Adrenal gland (tissue), 12 donors: Measurements from ENCODE around the gene USP7. TPM values are rescaled to one million over a fixed set of nuclear protein-coding genes. Genes with fewer than 3 reads are reported as not detected.
A peak's percentile ranks its signal among the peaks of the same experiment; 100 is the strongest.

Source experiments
- DNase-seq, 7 donors: peaks; one replicate each; pipeline ENCODE4 v3.0.0-alpha.2; 2019 to 2020
- H3K27ac ChIP-seq, 5 donors: fragments of 200-600 bp; sonication (generic) in 4 of 5; 1 replicate in 3 of 5; 2 replicates in 2 of 5; pipeline versions ENCODE4 v1.5.1 to v1.8.0; 2016 to 2020; ENCODE audit warnings: mild to moderate bottlenecking in 1 of 5
- H3K27me3 ChIP-seq: fragments of 200-600 bp; 2 replicates; pipeline ENCODE4 v1.8.0; 2021
- H3K36me3 ChIP-seq, 2 donors: fragments of 200-600 bp; replicated peaks in 1 of 2; 1 replicate in 1 of 2; 2 replicates in 1 of 2; pipeline versions ENCODE4 v1.5.1 to v1.8.0; 2018 to 2022
- H3K4me1 ChIP-seq, 2 donors: fragments of 200-600 bp; replicated peaks in 1 of 2; 1 replicate in 1 of 2; 2 replicates in 1 of 2; pipeline versions ENCODE4 v1.5.1 to v1.8.0; 2018 to 2021
- H3K4me3 ChIP-seq, 4 donors: fragments of 200-600 bp; sonication (generic) in 3 of 4; one replicate each; pipeline ENCODE4 v1.5.1; 2016 to 2018
- H3K9me3 ChIP-seq, 3 donors: fragments of 200-600 bp; sonication (generic) in 1 of 3; replicated peaks in 1 of 3; 1 replicate in 2 of 3; 2 replicates in 1 of 3; pipeline versions ENCODE4 v1.5.1 to v1.8.0; 2016 to 2021
- CTCF ChIP-seq, 6 experiments: fragments of 450-650 bp in 4 of 6; fragments of 200-600 bp in 2 of 6; sonication (generic) in 1 of 6; IDR thresholded peaks; 1 replicate in 5 of 6; 2 replicates in 1 of 6; pipeline versions ENCODE4 v1.5.1 to v1.8.0; 2016 to 2021; ENCODE audit warnings: antibody characterized with exemption in 6 of 6, mild to moderate bottlenecking in 2 of 6, moderate library complexity in 1 of 6
- POLR2A ChIP-seq, 2 donors: fragments of 450-650 bp; IDR thresholded peaks; one replicate each; pipeline ENCODE4 v1.6.1; 2017; ENCODE audit warnings: antibody characterized with exemption in 2 of 2, mild to moderate bottlenecking in 2 of 2, moderate library complexity in 1 of 2
- WGBS, 4 donors: extraction: QIAGEN DNeasy Blood & Tissue Kit in 2 of 4; methylation state at CpG; one replicate each; pipeline versions ENCODE4 v1.1.5 to v1.1.7; 2013 to 2017; 5-methylcytosine and 5-hydroxymethylcytosine counted together
- intact Hi-C, 2 donors: fragments of 100-400 bp; cut with DNase I; formaldehyde crosslinking; loops; one replicate each; pipeline versions ENCODE4 v1.14.1 to v1.15.0; 2022 to 2023
- polyA plus RNA-seq, 3 donors: library from polyadenylated mRNA; stranded (reverse); fragments of 200-250 nt in 2 of 3; fragments of 350-450 nt in 1 of 3; fragmentation: Illumina TruSeq in 1 of 3; extraction: RNeasy Lipid Tissue Mini Kit (QIAGEN cat#74804) in 1 of 3; gene quantifications; one replicate each; pipeline ENCODE4 v1.2.3, GENCODE V29; 2013 to 2014
- total RNA-seq, 9 donors: library from RNA; depleted of rRNA in 4 of 9; stranded (reverse); fragments of >200 nt in 4 of 9; fragments of 120-200 nt in 1 of 9; fragmentation: NEBNext Ultra II Directional in 1 of 9; extraction: Animal tissue kit (Norgen Biotek cat#: 25700) in 1 of 9; gene quantifications; one replicate each; pipeline versions ENCODE4 v1.1.0 to v1.2.4, GENCODE V29; 2013 to 2023
- donor health status: healthy with polysubstance abuse.
- donor health status: Bipolar disorder and iron deficiency.
- donor health status: DM: yes; HTN: yes; CAD: no.
- donor health status: DM: no; HTN: no; CAD: no.
- donor health status: DM: no; HTN: no; CAD: no.
- donor health status: DM: yes; HTN: yes; CAD: no.

Gene USP7
- total and polyA plus RNA-seq, 12 donors, result 23.7 to 121 (median 68.2) TPM

- H3K36me3 ChIP-seq, result peaks cover 0 to 10% of the 10 kb centered on the region in 2 donors
- H3K4me1 ChIP-seq, result peaks cover 7 to 27% of the 10 kb centered on the region in 2 donors
- 66 to 75% (median 70%) methylated on average over 18 to 19 of the region's 19 CpGs for WGBS, 4 donors
- no peak for DNase-seq
- H3K4me3 ChIP-seq, result no peak overlapping the region
- no peaks in the 10 kb centered on the region for H3K27me3 ChIP-seq
- TF ChIP-seq CTCF (IDR thresholded peaks at IDR 0.05) (no peak), POLR2A (IDR thresholded peaks at IDR 0.05) (no peak)
- H3K27ac ChIP-seq, result no peak overlapping the region
- intact Hi-C loops, result loop anchor here in 1 of 2 donors (10.0 kb wide), 1 partner anchor 232 kb away; no protein-coding TSS in a partner anchor
- H3K9me3 ChIP-seq, result no peaks in the 10 kb centered on the region
Measured at GRCh38 chr16:8886593-8887430, 76.9 kb downstream of the USP7 start.

GRCh38 chr16:8885674-8886592 is 77.8 kb downstream of the USP7 start:
- H3K27ac ChIP-seq, result peak overlapping the region in 1 of 5 donors; percentile 3
- H3K36me3 ChIP-seq, result peaks cover 0 to 1% of the 10 kb centered on the region in 2 donors
- no peak overlapping the region for H3K4me3 ChIP-seq
- H3K9me3 ChIP-seq, result no peaks in the 10 kb centered on the region
- intact Hi-C loops, result loop anchor here in 1 of 2 donors (10.0 kb wide), 1 partner anchor 231 kb away; no protein-coding TSS in a partner anchor
- TF ChIP-seq POLR2A (IDR thresholded peaks at IDR 0.05), result no peak
- no peak for TF ChIP-seq CTCF (IDR thresholded peaks at IDR 0.05)
- H3K4me1 ChIP-seq, result peaks cover 7 to 21% of the 10 kb centered on the region in 2 donors
- H3K27me3 ChIP-seq, result no peaks in the 10 kb centered on the region
- peak in 4 of 7 donors; percentile 45 to 55 (median 48) for DNase-seq
- 16 to 38% (median 22%) methylated on average over 4 to 20 of the region's 20 CpGs for WGBS, 4 donors

DNA sequence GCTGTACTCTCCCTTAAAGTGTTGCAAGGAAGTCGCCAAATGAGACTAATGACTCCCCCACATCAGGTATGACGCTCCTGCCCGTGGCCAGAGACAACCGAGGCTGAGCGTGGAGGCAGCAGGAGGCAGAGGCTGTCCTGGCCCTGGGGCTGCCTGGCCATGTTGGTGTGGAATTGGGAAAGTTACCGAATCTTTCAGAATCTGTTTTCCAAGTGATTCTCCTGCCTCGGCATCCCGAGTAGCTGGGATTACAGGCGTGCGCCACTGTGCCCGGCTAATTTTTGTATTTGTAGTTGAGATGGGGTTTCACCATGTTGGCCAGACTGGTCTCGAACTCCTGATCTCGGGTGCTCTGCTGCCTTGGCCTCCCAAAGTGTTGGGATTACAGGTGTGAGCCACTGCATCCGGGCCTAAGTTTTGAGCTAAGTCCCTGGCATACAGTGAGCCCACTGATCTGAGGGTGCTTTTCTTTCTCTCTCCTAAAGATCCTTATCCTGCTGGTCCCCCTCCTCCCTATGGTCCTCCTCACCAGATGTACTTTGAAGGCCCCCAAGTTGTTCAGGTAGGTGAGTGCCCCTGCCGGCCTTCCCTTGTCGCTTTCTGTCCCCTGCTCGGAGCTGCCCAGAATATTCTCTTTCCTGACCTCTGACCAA is 80.9 kb downstream of the USP7 start:
- DNase-seq, result no peak
- Histone ChIP-seq H3K4me1 (peaks cover 7 to 13% of the 10 kb centered on the region in 2 donors), H3K36me3 (no peaks in the 10 kb centered on the region), H3K27me3 (no peaks in the 10 kb centered on the region), H3K27ac (no peak overlapping the region), H3K4me3 (no peak overlapping the region), H3K9me3 (no peaks in the 10 kb centered on the region)
- intact Hi-C loops, result loop anchor here (5.0 to 10.0 kb wide), 4 partner anchors 91 to 316 kb away; no protein-coding TSS in a partner anchor
- 79 to 92% (median 87%) methylated on average over 15 to 17 of the region's 17 CpGs for WGBS, 4 donors
- TF ChIP-seq CTCF (IDR thresholded peaks at IDR 0.05), result no peak
- TF ChIP-seq POLR2A (IDR thresholded peaks at IDR 0.05), result no peak
